NCI-H345 treated with DMSO at 0.1 percent for 48 hours (cell line): ENCODE data around the gene SGMS1.

Source experiments
- DNase-seq: peaks from one replicate; lab custom pipeline; 2025; ENCODE audit not compliant: unreplicated experiment; lab: John Stamatoyannopoulos, UW

SGMS1 gene

GRCh38 chr10:50636618-50637579, 13.1 kb upstream of the SGMS1 start:
- DNase-seq = no peak

DNA sequence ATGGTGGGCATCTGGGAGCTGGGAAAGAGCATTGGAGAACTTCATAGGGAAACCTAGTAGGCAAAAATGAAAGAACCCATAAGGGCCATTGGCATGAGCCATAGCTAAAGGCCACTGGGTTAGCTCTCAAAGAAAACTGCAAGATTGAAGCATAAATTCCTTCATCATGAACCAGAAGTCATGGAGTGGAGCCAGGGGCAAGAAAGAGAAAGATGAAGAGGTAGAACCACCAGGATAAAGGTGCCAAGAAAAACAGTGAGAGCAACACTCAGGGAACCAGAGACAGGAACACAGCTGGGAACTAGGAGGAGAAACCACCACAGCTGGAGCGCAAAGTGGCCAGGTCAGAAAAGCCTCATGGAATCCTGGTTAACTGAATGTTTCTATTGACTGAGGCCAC, 11.5 kb upstream of the SGMS1 start:
- no peak for DNase-seq

DNA sequence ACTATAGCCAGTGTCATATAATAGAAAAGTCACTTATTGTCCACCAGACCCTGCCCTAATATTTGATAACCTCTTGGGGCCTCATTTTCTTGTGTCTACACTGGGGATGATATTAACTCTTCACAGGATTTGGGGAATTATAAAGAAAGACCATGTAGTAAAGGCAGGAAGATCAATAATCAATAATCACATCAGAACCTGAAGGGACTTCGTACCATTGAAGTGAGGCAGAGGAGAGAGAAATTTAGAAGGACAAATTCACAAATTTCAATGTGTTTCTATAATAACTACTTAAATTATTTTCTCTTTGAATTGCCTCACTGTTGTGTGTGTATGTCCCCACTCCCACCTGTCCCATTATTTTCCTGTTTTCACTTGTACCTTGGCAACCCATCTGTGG, 10.7 kb upstream of the SGMS1 start:
- no peak for DNase-seq

- DNase-seq = no peak
Measured at GRCh38 chr10:50631052-50631451, 7.3 kb upstream of the SGMS1 start.

- DNase-seq = no peak
Measured at GRCh38 chr10:50629495-50630122, 5.9 kb upstream of the SGMS1 start.

GRCh38 chr10:50627896-50628295, 4.1 kb upstream of the SGMS1 start:
- no peak for DNase-seq

GRCh38 chr10:50627443-50627842, 3.7 kb upstream of the SGMS1 start:
- no peak for DNase-seq

- DNase-seq = no peak
Measured at GRCh38 chr10:50625649-50626132, 1.9 kb upstream of the SGMS1 start.

DNA sequence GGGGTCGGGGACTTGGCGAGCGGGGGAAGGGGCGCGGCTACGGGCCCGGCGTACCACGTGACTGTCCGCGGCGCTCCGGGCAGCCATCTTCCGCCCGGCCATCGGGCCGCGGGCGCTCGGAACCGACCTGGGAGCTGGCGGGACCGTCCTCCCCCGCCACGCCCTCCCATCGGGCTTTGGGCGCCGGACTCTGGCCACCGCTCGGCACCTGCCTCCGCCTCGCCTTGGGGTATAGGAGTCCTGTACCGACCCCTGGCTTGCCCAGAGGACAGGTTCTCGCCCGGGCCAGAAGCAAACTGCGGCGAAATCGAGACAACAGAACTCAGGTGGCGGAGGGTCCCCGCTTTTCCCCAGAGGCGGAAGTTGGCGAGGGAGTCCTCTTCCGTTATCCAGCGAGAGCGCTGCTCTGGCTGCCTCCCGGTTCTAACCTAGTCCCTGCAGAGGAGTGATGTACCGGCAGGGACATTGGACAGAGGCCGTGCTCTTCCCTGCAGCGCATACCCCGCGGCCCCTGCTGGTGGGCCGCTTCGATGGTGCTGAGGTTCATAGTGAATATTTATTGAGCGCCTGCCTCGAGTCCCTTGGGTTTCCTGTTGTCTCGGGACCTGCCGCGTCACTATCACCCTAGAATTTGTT, 1.2 kb upstream of the SGMS1 start:
- DNase-seq = no peak

GRCh38 chr10:50624413-50624865, 683 bp upstream of the SGMS1 start:
- peak; percentile 80 for DNase-seq

DNA sequence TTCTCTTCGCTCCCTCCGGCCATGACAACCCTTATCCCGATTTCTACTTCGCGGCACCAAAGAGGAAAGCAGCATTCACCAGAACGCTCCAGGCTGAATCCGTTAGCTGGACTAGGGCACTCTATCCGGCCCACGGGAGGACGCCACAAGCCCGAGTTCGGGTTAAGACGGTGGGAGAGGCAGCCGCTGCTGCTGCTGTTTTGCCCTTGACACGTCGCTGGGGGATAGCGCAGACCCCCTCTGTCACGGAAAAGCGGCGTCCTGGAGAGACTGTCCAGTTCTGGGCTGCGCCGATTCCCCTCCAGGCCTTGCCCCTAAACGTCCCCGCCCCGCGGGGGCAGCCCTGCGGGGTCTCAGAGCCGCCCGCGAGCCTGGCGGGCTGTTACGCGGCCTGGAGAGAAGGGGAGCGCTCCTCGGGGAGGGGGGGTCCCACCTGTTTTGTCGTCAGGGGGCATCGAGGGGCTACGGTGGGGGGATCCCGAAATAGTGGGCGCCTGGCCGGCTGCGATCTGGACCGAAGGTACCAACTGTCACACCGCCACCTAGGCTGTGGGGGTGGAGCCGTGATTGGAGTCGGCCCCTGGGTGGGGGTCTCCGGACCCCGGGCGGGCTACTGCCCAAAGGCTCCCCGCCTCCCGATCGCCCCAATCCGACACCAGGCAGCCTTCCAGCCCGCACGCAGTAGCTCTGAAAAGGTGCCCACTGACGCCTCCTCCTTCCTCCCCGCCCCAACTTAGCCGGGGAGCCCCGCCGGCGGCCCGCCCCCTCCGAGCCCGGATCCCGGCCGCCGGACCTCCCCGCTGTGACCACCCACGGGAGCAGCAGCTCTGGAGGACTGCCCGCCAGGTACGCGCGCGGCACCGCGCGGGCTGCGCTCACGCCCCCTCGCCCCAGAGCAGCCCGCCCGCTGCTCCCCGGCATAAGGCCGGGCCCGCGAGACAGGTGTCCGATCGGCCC, 772 bp downstream of the SGMS1 start:
- DNase-seq = no peak

DNA sequence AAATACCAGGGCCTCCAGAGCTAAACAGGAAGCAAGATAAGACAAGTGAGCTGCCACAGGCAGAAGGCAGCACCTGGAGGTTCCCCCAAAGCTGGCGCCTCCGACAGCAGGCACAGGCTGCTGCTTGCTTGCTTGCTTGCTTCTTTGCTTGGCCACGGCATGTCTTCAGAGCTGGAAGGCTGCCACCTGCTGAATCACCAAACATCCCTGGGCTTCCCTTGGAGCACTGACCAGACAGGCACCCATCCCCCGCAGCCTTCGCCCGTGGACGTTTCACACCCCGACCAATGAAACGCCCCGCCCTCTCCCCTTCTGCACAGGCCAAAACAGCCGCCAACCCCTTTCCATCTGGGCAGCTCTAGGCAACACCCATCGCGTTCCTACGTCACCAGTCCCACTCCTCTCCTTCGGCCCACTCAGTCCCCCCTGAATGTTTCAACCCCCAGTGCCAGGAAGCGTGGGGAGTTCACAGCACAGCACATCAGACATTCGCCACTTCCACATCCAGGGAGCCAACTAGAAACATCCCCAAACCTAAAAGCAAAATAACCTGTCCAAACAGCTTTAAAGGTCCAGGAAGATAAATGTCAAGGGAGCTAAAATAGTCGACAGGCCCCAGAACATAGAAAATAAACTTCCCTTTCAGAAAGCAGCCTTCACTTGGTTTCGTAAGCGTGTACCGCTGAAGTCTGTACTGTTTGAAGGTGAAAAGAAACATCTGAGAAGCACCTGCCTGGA, 1.6 kb downstream of the SGMS1 start:
- no peak for DNase-seq

DNA sequence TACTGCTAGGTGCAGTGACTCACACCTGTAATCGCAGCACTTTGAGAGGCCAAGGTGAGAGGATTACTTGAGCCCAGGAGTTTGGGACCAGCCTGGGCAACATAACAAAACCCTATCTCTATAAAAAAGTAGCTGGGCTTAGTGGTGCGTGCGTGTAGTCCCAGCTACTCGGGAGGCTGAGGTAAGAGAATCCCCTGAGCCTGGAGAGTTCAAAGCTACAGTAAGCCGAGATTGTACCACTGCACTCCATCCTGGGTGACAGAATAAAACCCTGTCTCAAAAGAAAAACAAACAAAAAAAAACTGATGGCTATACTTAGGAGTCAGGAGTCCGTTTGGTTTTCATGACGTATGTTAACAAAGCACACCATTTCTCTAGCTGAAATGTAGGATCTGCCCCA, 2.9 kb downstream of the SGMS1 start:
- no peak for DNase-seq

DNA sequence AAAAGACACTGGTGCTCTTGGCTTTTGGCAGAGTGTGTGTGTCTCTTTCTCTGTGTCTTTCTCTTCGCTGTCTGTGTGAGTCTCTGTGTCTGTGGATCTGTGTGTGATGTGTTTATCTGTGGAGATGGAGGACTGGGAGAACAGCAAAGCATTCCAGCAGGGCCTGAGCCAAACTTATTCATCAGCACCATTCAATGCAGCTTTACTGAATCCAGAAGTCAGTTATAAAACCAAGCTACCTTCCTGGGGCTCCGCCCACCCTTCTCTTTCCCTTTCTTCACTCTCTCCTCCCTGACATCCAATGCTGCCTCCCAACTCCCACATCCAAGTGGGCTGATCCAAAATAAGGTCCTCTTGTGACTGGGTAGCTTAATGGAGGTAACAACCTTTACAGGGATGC, 3.9 kb downstream of the SGMS1 start:
- DNase-seq = no peak

DNA sequence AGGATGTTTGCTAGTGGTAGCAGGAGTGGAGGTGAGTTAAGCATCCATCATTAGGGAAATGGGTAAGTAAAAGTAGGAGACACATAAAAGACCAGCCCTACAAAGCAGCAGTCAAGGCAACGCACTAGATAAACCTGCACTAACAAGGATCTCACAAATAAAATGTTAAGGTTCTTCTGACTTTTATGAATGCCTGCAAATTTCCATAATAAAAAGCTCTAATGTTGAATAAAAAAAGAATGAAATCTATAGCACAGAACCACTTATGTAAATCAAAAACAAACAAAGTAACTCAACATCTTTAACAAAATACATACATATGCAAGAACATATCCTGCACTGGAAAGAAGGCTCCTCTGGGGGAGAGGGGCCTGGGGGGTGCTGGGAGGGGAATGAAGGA, 4.6 kb downstream of the SGMS1 start:
- no peak for DNase-seq

- no peak for DNase-seq
Measured at GRCh38 chr10:50618624-50619023, 5.1 kb downstream of the SGMS1 start.

DNA sequence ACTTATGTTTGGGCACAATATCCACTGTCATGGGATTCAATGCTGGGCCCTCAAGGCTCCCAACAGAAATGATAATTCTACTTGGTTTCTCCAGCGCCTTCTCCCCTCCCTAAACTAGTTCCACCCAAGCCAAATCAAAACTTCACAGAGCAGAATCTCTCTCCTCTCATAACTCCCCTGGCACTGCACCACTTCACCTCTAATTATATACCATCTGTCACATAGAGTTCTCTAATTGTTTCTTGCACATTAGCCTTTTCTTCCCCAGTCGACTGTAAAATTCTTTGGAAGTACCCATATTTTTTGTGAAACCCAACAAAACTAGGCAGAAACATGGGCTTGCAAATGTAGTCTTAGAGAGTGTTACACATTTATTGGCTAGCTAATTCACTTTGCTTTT, 8.1 kb downstream of the SGMS1 start:
- DNase-seq = no peak

DNA sequence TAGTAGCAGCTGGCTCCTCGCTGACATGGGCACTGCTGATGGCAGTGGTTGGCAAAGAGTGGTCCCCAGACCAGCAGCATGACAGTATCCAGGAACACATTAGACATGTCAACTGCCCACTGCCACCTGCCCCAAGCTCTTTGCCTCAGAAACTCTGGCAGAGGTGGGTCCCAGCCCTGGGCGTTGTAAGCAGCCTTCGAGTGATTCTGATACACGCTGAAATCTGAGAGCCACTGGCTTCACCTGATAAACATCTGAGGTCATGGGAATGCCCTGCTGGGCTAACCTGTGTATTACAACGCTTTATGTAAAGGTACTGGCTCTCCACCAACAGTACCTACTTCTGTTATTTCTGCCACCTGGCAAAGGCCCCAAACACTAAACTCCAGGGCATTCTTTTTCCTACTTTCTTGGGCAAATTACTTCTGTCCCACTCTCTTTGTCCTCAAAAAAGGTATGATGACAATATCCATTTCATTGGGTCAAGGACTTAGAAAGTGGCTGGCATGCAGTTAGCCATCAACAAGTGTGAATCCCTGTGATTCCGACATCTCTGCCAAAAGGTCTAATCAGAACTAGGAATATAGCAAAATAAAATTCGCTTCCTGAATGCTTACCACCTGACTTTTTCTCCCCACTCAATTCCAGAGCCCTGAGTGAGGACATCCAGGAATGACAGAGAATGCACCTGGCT, 9.2 kb downstream of the SGMS1 start:
- DNase-seq = no peak

- no peak for DNase-seq
Measured at GRCh38 chr10:50613726-50614443, 9.9 kb downstream of the SGMS1 start.
